GM18520 (cell line): ENCODE data around the gene AKR1C3.
"Not testable (repeated sequence)": the region's sequence is repeated elsewhere in the genome, so short reads cannot be mapped to it uniquely, and the experiment has no call there.

Experiments used
- ATAC-seq: cut with Tn5 transposase; IDR thresholded peaks from one replicate; pipeline ENCODE4 v1.9.1; 2021; ENCODE audit not compliant: unreplicated experiment

The AKR1C3 gene

GRCh38 chr10:5136468-5137087 is 42.4 kb downstream of the AKR1C3 start:
- ATAC-seq = no peak

DNA sequence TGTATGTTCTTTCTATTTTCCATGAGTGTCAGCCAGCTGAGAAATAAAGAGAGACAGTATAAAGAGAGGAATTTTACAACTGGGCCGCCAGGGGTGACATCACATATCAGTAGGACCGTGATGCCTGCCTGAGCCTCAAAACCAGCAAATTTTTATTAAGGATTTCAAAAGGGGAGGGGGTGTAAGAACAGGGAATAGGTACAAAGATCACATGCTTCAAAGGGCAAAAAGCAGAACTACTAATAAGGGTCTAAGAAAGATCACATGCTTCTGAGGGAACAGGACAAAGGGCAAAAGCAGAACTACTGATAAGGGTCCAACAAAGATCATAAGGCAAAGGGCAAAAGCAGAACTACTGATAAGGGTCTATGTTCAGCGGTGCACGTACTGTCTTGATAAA is 43.5 kb downstream of the AKR1C3 start:
- not testable (repeated sequence) for ATAC-seq

DNA sequence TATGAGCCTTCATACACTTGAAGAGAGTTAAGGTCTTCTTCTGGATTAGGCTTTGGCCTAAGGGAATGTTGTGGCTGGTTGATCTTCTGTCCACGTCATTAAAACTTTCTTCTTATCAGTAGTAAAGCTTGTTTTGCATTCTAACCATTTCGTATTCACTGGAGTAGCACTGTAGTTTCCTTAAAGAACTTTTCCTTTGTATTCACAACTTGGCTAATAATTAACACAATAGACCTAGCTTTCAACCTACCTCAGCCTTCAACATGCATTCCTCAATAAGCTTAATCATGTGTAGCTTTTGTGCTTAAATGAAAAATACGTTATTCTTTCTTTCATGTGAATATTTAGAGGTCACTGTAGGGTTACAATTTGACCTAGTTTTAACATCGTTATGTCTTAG is 48.0 kb downstream of the AKR1C3 start:
- ATAC-seq = no peak

GRCh38 chr10:5143137-5143536 is 48.9 kb downstream of the AKR1C3 start:
- no peak for ATAC-seq

- no peak for ATAC-seq
Measured at GRCh38 chr10:5146920-5147254, 52.7 kb downstream of the AKR1C3 start.

GRCh38 chr10:5147255-5147980 is 53.2 kb downstream of the AKR1C3 start:
- ATAC-seq = no peak

GRCh38 chr10:5147981-5148677 is 53.9 kb downstream of the AKR1C3 start:
- ATAC-seq = no peak

- no peak for ATAC-seq
Measured at GRCh38 chr10:5148678-5149032, 54.4 kb downstream of the AKR1C3 start.

DNA sequence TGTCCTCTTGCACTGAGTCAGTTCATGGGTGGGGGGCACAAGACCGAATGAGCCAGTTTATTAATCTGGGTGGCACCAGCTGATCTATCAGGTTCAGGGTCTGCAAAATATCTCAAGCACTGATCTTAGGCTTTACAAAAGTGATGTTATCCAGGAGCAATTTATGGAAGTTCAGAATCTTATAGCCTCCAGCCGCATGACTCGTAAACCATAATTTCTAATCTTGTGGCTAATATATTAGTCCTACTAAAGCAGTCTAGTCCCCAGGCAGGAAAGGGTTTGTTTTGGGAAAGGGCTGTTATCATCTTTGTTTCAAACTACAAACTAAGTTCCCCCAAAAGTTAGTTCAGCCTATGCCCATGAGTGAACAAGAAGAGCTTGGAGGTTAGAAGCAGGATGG is 56.9 kb downstream of the AKR1C3 start:
- no peak for ATAC-seq

DNA sequence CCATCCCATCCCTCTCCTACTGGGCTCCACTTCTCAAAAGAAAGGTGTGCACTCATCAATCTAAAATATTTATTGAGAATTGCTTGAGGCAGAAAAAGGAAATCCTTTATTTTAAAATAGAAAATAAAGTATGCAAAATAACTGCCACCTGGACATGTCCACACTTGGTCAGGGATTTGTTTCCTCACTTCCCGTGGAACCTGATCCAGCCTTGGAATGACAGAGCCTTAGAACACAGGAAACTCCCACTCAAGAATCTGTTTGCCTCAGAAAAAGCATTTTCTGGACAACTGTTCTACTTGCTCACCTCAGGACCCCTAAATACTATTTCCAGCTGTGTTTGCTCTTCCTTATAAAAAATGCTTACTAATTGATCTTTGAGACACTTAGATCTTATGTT is 61.7 kb downstream of the AKR1C3 start:
- ATAC-seq = no peak
